Aorta (tissue), 5 donors: ENCODE measurements around the gene GTF2IRD1. TPM values are rescaled to one million over a fixed set of nuclear protein-coding genes. Genes with fewer than 3 reads are reported as not detected.
A peak's percentile ranks its signal among the peaks of the same experiment; 100 is the strongest.

ENCODE experiments used
- ATAC-seq: fragments of 200-7000 bp; cut with Tn5 transposase; one replicate; pipeline ENCODE4 v1.9.1; 2022; ENCODE audit warnings: moderate library complexity; ENCODE audit not compliant: low FRiP score
- DNase-seq, 2 donors: peaks; one replicate each; pipeline ENCODE4 v3.0.0-alpha.2; 2020
- H3K27ac ChIP-seq, 2 donors: one replicate each; pipeline ENCODE4 v1.5.1; 2013; ENCODE audit warnings: low read length in 2 of 2, mild to moderate bottlenecking in 2 of 2, moderate library complexity in 2 of 2, control low read depth in 1 of 2, inconsistent platforms in 1 of 2, low read depth in 1 of 2
- H3K27me3 ChIP-seq, 2 donors: one replicate each; pipeline ENCODE4 v1.6.1; 2013; ENCODE audit warnings: control low read depth in 1 of 2, low read length in 1 of 2, mild to moderate bottlenecking in 1 of 2, moderate library complexity in 1 of 2; ENCODE audit not compliant: insufficient read depth in 2 of 2, control insufficient read depth in 1 of 2
- H3K36me3 ChIP-seq, 2 donors: one replicate each; pipeline ENCODE4 v1.6.1; 2013; ENCODE audit warnings: control low read depth in 1 of 2, low read length in 1 of 2, mild to moderate bottlenecking in 1 of 2; ENCODE audit not compliant: insufficient read depth in 2 of 2, control insufficient read depth in 1 of 2
- H3K4me1 ChIP-seq, 2 donors: one replicate each; pipeline ENCODE4 v1.6.1; 2013; ENCODE audit warnings: low read length in 2 of 2, control low read depth in 1 of 2, mild to moderate bottlenecking in 1 of 2, moderate library complexity in 1 of 2; ENCODE audit not compliant: insufficient read depth in 2 of 2, control insufficient read depth in 1 of 2
- H3K4me3 ChIP-seq, 2 donors: one replicate each; pipeline ENCODE4 v1.5.1; 2013; ENCODE audit warnings: low read length in 2 of 2, control low read depth in 1 of 2, mild to moderate bottlenecking in 1 of 2
- H3K9me3 ChIP-seq: one replicate; pipeline ENCODE4 v1.6.1; 2013; ENCODE audit warnings: mild to moderate bottlenecking, low read length; ENCODE audit not compliant: control insufficient read depth
- WGBS, 2 donors: extraction: QIAGEN DNeasy Blood & Tissue Kit; methylation state at CpG; one replicate each; pipeline ENCODE4 v1.1.7; 2013; 5-methylcytosine and 5-hydroxymethylcytosine counted together
- intact Hi-C, 2 donors: fragments of 100-400 bp; cut with DNase I; formaldehyde crosslinking; loops; one replicate each; pipeline versions ENCODE4 v1.14.2 to v1.15.0; 2022
- polyA plus RNA-seq, 2 donors: library from polyadenylated mRNA; stranded (reverse); fragments of 200-250 nt; gene quantifications; one replicate each; pipeline ENCODE4 v1.2.3, GENCODE V29; 2013
- total RNA-seq, 2 donors: library from RNA; stranded (reverse); fragmentation: NEBNext Ultra II Directional; extraction: Animal tissue kit (Norgen Biotek cat#: 25700); gene quantifications; one replicate each; pipeline ENCODE4 v1.2.1, GENCODE V29; 2021
- donor health status: healthy with polysubstance abuse.
- donor health status: Bipolar disorder and iron deficiency.
- donor health status: DM: no; HTN: no; CAD: no.
- donor health status: DM: no; HTN: no; CAD: no.
- donor health status: DM: yes; HTN: yes; CAD: no.

GTF2IRD1 gene
- total and polyA plus RNA-seq, 4 donors: 4.3 to 11.5 (median 7.5) TPM

GRCh38 chr7:74575083-74575784 lies 121.5 kb downstream of the GTF2IRD1 start:
- Histone ChIP-seq H3K9me3 (no peaks in the 10 kb centered on the region), H3K4me1 (no peaks in the 10 kb centered on the region), H3K36me3 (no peaks in the 10 kb centered on the region), H3K27ac (no peak overlapping the region), H3K4me3 (no peak overlapping the region), H3K27me3 (no peaks in the 10 kb centered on the region)
- intact Hi-C loops: loop anchor here in 1 of 2 donors (10.0 kb wide), 1 partner anchor 130 kb away; no protein-coding TSS in a partner anchor
- ATAC-seq (no peak), DNase-seq (no peak)
- 93 to 94% methylated on average over 11 of the region's 11 CpGs for WGBS, 2 donors

- H3K4me3 ChIP-seq: no peak overlapping the region
- DNase-seq (no peak), ATAC-seq (no peak)
- intact Hi-C loops: loop anchor here in 1 of 2 donors (10.0 kb wide), 1 partner anchor 131 kb away; no protein-coding TSS in a partner anchor
- H3K9me3 ChIP-seq: no peaks in the 10 kb centered on the region
- H3K4me1 ChIP-seq: no peaks in the 10 kb centered on the region
- no peak overlapping the region for H3K27ac ChIP-seq
- no peaks in the 10 kb centered on the region for H3K36me3 ChIP-seq
- H3K27me3 ChIP-seq: no peaks in the 10 kb centered on the region
- 90 to 92% methylated on average over 7 of the region's 7 CpGs for WGBS, 2 donors
Observed at GRCh38 chr7:74575811-74576210, 122.1 kb downstream of the GTF2IRD1 start.

- DNase-seq (peak; percentile 62 to 81), ATAC-seq (peak; percentile 67)
- H3K4me1 ChIP-seq: no peaks in the 10 kb centered on the region
- no peaks in the 10 kb centered on the region for H3K27me3 ChIP-seq
- no peaks in the 10 kb centered on the region for H3K36me3 ChIP-seq
- intact Hi-C loops: loop anchor here in 1 of 2 donors (10.0 kb wide), 1 partner anchor 135 kb away; no protein-coding TSS in a partner anchor
- peak overlapping the region in 1 of 2 donors; percentile 19 for H3K27ac ChIP-seq
- 13 to 17% methylated on average over 22 of the region's 22 CpGs for WGBS, 2 donors
- H3K4me3 ChIP-seq: no peak overlapping the region
- no peaks in the 10 kb centered on the region for H3K9me3 ChIP-seq
Observed at GRCh38 chr7:74579800-74580685, 126.3 kb downstream of the GTF2IRD1 start.

- WGBS, 2 donors: 91 to 96% methylated on average over 12 of the region's 12 CpGs
- Histone ChIP-seq H3K4me3 (no peak overlapping the region), H3K9me3 (no peaks in the 10 kb centered on the region), H3K27ac (no peak overlapping the region), H3K4me1 (no peaks in the 10 kb centered on the region), H3K36me3 (no peaks in the 10 kb centered on the region), H3K27me3 (no peaks in the 10 kb centered on the region)
- no peak for ATAC-seq
- intact Hi-C loops: no loop called here
- DNase-seq: no peak
Observed at GRCh38 chr7:74581916-74582440, 128.3 kb downstream of the GTF2IRD1 start.

GRCh38 chr7:74582447-74583039 lies 128.8 kb downstream of the GTF2IRD1 start:
- no peaks in the 10 kb centered on the region for H3K27me3 ChIP-seq
- WGBS, 2 donors: 81 to 91% methylated on average over 2 of the region's 2 CpGs
- H3K36me3 ChIP-seq: no peaks in the 10 kb centered on the region
- DNase-seq: no peak
- no peaks in the 10 kb centered on the region for H3K9me3 ChIP-seq
- H3K4me1 ChIP-seq: no peaks in the 10 kb centered on the region
- intact Hi-C loops: no loop called here
- H3K27ac ChIP-seq: no peak overlapping the region
- no peak for ATAC-seq
- H3K4me3 ChIP-seq: no peak overlapping the region

GRCh38 chr7:74583630-74584029 lies 129.9 kb downstream of the GTF2IRD1 start:
- H3K36me3 ChIP-seq: no peaks in the 10 kb centered on the region
- H3K9me3 ChIP-seq: no peaks in the 10 kb centered on the region
- intact Hi-C loops: no loop called here
- no peak overlapping the region for H3K27ac ChIP-seq
- DNase-seq (no peak), ATAC-seq (no peak)
- no peak overlapping the region for H3K4me3 ChIP-seq
- no peaks in the 10 kb centered on the region for H3K4me1 ChIP-seq
- WGBS, 2 donors: 94% methylated on average over 8 of the region's 8 CpGs
- no peaks in the 10 kb centered on the region for H3K27me3 ChIP-seq

GRCh38 chr7:74584160-74584954 lies 130.7 kb downstream of the GTF2IRD1 start:
- DNase-seq: no peak
- intact Hi-C loops: no loop called here
- H3K27ac ChIP-seq: no peak overlapping the region
- H3K4me3 ChIP-seq: no peak overlapping the region
- no peaks in the 10 kb centered on the region for H3K4me1 ChIP-seq
- WGBS, 2 donors: 95 to 96% methylated on average over 17 of the region's 17 CpGs
- H3K9me3 ChIP-seq: no peaks in the 10 kb centered on the region
- no peak for ATAC-seq
- H3K27me3 ChIP-seq: no peaks in the 10 kb centered on the region
- H3K36me3 ChIP-seq: no peaks in the 10 kb centered on the region

GRCh38 chr7:74585844-74586243 lies 132.1 kb downstream of the GTF2IRD1 start:
- intact Hi-C loops: no loop called here
- H3K27ac ChIP-seq: no peak overlapping the region
- no peaks in the 10 kb centered on the region for H3K9me3 ChIP-seq
- H3K4me1 ChIP-seq: no peaks in the 10 kb centered on the region
- H3K4me3 ChIP-seq: no peak overlapping the region
- no peaks in the 10 kb centered on the region for H3K36me3 ChIP-seq
- H3K27me3 ChIP-seq: no peaks in the 10 kb centered on the region
- ATAC-seq (no peak), DNase-seq (no peak)
